ENCODE results near the gene SPATA2L.
A peak's percentile ranks its signal among the peaks of the same experiment; 100 is the strongest.

The SPATA2L gene

DNA sequence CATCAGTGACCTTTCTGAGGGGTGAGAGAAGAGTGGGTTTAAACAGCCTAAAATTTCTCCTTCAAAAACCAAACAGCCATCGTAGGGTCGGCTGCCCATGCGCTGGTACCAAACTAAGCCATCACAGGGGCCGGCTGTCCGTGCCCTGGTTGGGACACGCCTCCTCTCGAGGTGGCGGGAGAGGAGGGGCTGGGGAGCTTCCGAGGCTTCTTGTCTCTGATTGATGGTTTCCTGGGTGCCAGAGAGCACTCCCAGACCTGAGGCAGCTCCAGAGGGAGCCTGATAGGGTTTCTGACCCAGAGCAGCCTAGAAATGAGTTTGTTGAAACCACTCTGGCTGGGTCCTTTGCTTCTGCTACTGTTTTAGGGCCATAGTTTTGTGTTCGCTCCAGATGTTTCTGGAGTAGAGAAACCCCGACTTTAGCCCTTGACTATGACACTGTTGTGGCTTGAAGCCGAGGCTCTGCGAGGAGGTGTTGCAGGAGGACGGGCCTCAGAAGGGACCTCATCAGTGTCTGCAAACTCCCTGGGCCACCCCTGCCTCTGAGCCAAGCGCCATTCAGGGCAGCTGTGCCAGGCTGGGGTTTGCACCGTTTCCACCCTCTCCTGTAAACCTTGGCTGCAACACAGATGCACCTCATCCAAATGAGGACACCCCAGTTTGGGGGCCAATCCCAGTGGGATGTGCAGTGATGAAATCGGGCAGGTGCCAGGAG lies 26.1 kb upstream of the SPATA2L start:
- no peak for DNase-seq (ENCODE audit: low read depth in 2 of 2)

DNA sequence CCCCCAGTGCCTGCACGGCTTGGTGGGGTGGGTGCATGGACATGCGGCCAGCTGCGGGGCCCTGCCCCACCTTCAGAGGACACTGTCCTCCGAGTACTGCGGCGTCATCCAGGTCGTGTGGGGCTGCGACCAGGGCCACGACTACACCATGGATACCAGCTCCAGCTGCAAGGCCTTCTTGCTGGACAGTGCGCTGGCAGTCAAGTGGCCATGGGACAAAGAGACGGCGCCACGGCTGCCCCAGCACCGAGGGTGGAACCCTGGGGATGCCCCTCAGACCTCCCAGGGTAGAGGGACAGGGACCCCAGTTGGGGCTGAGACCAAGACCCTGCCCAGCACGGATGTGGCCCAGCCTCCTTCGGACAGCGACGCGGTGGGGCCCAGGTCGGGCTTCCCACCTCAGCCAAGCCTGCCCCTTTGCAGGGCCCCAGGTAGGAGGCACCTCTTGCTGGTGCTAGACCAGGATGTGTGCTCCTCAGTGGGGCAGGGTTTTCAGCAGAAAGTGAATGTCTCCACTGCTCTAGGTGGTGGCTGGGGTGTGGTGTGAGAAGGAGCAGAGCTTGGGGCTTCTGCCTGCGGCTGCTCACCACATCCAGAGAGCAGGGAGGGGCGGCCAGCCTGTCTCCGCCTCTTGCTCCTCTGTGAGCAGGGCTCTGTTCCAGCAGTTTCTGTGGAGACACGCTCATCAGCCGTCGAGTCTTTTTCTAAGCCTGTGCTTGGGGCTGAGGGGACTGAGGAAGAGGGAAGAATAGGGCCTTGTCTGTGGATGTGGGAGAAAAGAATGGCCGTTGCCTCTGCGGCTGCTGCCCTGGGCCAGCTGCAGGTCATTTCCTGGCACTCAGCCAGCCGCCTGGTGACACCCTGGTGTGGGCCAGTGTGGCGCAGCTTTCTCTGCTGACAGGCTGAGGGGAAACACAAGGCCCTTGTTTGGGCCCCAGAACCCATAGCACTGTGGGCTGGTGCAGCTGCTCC lies 22.1 kb upstream of the SPATA2L start:
- peak in 1 of 2 donors; percentile 67 for DNase-seq (ENCODE audit: low read depth in 2 of 2)

- DNase-seq (ENCODE audit: low read depth in 2 of 2): peak in 1 of 2 donors; percentile 52
Measured at GRCh38 chr16:89722392-89723278, 21.1 kb upstream of the SPATA2L start.

- peak; percentile 72 to 78 for DNase-seq (ENCODE audit: low read depth in 2 of 2)
Measured at GRCh38 chr16:89721546-89722391, 20.3 kb upstream of the SPATA2L start.

DNA sequence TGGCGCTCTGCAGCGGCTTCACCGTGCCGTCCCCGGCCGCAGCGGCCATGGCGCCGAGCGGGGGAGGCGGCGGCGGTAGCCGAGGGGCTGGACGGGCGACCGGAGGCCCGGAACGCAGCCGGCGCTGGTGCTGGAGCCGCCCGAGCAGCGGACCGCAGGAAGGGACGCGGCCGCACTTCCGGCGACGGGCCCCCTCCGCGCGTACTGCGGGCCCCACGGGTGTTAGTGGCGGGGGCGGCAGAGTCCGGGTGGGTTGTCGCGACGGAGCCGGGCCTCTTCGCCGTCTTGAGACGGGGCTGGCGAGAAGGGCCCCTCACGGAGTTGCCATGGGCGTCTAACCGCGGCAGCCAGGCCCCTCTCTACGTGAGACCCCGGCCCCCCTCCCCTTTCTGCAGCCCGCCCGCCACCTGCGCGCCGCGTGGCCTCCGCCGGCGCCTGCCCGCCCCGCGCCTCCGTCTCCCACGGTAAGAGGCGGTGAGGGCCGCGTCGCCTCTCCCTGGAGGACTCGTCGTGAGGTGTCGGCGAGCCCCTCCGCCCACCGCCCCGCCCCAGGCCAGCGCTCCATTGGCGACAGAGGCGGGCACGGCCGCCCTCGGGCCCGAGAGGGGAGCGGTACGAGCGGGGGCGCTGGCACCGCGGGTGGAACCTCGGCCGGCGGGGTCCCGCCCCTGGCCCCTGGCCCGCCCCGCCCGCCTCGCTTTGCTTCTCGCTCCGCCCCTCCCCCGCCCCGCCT lies 19.5 kb upstream of the SPATA2L start, which contains the start of the genes VPS9D1 and ZNF276:
TSS of gene VPS9D1 (minus strand) at position 86 of the 733 bp plus-strand sequence. CDS start at position 49, 37 bp downstream.
TSS of gene ZNF276 (plus strand) at position 725 of the 733 bp plus-strand sequence. CDS start 104 bp downstream, outside the sequence.
- DNase-seq (ENCODE audit: low read depth in 2 of 2): peak; percentile 77 to 83

GRCh38 chr16:89720551-89720812 lies 19.0 kb upstream of the SPATA2L start:
- DNase-seq (ENCODE audit: low read depth in 2 of 2): no peak

GRCh38 chr16:89717688-89718505 lies 16.4 kb upstream of the SPATA2L start:
- DNase-seq (ENCODE audit: low read depth in 2 of 2): no peak

- no peak for DNase-seq (ENCODE audit: low read depth in 2 of 2)
Measured at GRCh38 chr16:89716916-89717687, 15.6 kb upstream of the SPATA2L start.

GRCh38 chr16:89716493-89716892 lies 15.0 kb upstream of the SPATA2L start:
- no peak for DNase-seq (ENCODE audit: low read depth in 2 of 2)

DNA sequence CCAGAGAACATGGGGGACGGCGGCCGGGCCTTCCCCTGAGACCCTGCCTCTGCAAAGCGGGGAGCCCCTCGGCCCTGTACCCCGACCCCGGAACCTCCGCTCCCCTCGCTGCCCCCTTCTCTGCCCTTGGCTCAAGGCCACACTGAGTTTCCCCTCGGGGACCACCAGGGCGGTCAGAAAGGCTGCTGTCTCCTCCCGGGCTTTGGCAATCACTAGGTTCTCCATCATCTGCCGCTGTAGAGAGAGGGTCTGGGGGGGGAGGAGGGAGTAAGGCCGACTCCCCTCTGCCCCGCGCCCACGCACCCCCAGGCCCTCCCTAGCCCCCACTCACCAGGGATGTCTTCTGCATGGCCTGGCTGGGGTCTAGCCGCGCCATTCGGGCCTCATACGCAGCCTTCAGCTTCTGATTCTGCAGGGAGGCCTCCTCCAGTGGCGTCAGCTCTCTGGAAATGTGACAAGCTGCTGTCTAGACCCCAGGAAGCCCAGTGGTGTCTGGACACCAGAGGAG lies 10.8 kb upstream of the SPATA2L start:
- no peak for DNase-seq (ENCODE audit: low read depth in 2 of 2)

- DNase-seq (ENCODE audit: low read depth in 2 of 2): peak; percentile 64 to 82
Measured at GRCh38 chr16:89711601-89712273, 10.2 kb upstream of the SPATA2L start.

DNA sequence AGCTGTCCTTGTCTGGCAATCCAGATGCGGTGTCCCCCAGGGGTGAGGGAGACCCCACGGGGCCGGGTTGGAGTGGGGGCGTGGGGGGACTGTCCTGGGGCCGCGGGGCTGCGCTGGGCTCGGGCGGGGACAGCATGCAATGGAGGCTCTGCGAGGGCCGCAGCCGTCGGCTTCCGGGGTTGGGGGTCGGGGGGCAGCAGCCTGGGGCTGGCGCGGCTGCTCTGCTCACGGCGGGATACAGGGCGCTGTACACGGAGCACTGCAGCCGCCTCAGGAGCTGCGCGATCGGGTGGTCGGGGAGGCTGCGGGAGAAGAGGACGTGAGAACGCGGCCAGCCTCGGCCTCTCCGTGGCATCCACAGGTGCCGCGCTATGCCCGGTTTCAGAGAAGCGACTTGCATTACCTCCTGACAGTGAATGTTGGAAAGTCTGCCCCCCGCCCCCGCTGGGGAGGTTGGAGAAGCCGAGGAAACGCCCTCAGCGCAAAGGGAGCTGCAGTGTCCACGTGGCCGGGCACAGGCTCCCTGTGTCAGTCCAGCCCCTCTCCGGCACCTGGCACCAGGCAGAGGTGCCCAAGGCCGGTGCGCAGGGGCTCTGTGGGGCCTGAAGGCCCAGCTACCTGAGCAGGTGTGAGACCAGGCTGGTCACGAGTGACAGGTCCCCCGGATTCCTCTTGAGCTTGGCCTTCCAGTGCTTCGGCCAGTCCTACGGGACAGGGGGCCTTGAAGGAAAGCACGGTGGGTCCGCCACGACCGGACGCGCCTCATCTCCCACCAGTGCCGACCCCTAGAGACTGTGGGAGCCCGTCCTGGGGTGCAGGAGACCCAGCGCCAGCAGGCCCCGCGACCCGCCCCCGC lies 9.4 kb upstream of the SPATA2L start:
- no peak for DNase-seq (ENCODE audit: low read depth in 2 of 2)

- DNase-seq (ENCODE audit: low read depth in 2 of 2): no peak
Measured at GRCh38 chr16:89709716-89710432, 8.4 kb upstream of the SPATA2L start.

DNA sequence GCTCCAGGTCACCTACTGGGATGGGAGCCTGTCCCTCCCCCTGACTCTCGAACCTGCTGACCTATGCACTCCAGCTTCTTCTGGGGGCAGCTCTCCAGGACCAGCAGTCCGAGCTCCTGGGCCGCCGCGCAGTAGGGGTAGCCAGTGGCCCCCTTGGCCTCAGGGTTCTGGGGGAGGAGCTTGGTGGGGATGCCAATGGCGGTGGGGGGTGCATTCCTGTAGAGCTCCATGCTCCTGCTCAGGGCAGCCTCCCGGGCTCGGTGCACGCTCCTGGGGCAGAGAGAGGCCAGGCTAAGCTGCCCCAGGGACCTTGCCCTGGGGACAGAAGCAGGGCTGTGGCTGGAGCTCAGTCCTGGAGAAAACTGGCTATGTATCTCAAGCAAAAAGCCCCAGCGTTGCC lies 7.7 kb upstream of the SPATA2L start:
- DNase-seq (ENCODE audit: low read depth in 2 of 2): no peak

DNA sequence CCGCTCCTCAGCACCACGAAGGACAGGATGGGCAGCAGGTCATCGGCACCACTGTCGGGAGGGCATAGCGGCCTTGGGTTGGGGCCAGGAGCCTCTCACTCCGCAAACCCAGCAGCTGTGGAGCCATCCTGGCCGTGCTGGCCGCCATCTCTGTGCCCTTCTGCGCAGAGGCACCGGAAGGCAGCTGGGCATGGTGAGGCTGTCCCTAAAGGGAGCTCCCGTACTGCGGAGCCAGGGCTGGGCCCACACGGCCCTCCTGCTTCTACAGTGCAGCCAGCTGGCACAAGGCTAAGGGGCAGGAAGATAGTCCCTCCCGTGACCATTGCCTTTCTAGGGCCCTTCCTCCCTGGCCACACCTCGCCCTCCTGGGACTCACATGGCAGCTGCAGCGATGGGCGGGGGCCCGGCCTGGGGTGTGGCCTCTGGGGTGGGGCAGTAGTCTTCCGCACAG lies 7.0 kb upstream of the SPATA2L start:
- DNase-seq (ENCODE audit: low read depth in 2 of 2): no peak

GRCh38 chr16:89707695-89708094 lies 6.2 kb upstream of the SPATA2L start:
- DNase-seq (ENCODE audit: low read depth in 2 of 2): no peak
